PC-3 (cell line): ENCODE data around the gene GALNT14. TPM values are rescaled to one million over a fixed set of nuclear protein-coding genes. Genes with fewer than 3 reads are reported as not detected.

Experiments
- ATAC-seq: fragments of 200-7000 bp; cut with Tn5 transposase; 2 replicates; pipeline ENCODE4 v1.9.1; 2020; ENCODE audit warnings: mild to moderate bottlenecking, moderate library complexity
- BruUV-seq: library from RNA; stranded (reverse); fragments of 400-500 nt; replicated peaks from 2 replicates; lab custom pipeline; 2021; lab: Mats Ljungman, UMichigan
- CTCF ChIA-PET: fragments of 300-600 bp; sonication (Branson Sonifier 250); formaldehyde crosslinking; loops from one replicate; lab custom pipeline; 2022; ENCODE audit warnings: antibody characterized with exemption; lab: Charles Lee
- POLR2A ChIA-PET: fragments of 300-600 bp; sonication (Branson Sonifier 250); formaldehyde crosslinking; loops from one replicate; lab custom pipeline; 2022; ENCODE audit warnings: antibody characterized with exemption; ENCODE audit not compliant: unreplicated experiment; lab: Charles Lee
- DNase-seq: peaks from one replicate; pipeline ENCODE4 v3.0.0-alpha.2; 2015
- H2AFZ ChIP-seq: fragments of 300-600 bp; sonication (generic); 2 replicates; pipeline ENCODE4 v1.6.0; 2016; ENCODE audit warnings: antibody characterized with exemption, low read length
- H3F3A ChIP-seq: fragments of 300-600 bp; sonication (generic); one replicate; pipeline ENCODE4 v1.6.0; 2017; ENCODE audit warnings: antibody characterized with exemption, low read length, control low read depth, mild to moderate bottlenecking; ENCODE audit not compliant: unreplicated experiment
- H3K27ac ChIP-seq: fragments of 300-600 bp; sonication (generic); 2 replicates; pipeline ENCODE4 v1.5.1; 2016; ENCODE audit warnings: mild to moderate bottlenecking, low read length
- H3K27me3 ChIP-seq: fragments of 300-600 bp; sonication (generic); 2 replicates; pipeline ENCODE4 v1.6.1; 2016; ENCODE audit warnings: low read length, mixed read lengths
- H3K36me3 ChIP-seq: fragments of 300-600 bp; sonication (generic); 2 replicates; pipeline ENCODE4 v1.6.1; 2016; ENCODE audit warnings: low read depth, mixed run types, low read length, mixed read lengths
- H3K4me1 ChIP-seq: fragments of 300-600 bp; sonication (generic); 2 replicates; pipeline ENCODE4 v1.5.1; 2016; ENCODE audit warnings: low read length; ENCODE audit not compliant: insufficient read depth
- H3K4me2 ChIP-seq: fragments of 300-600 bp; sonication (generic); 2 replicates; pipeline ENCODE4 v1.6.0; 2016; ENCODE audit warnings: low read length
- H3K4me3 ChIP-seq: fragments of 300-600 bp; sonication (generic); 2 replicates; pipeline ENCODE4 v1.5.1; 2016; ENCODE audit warnings: mild to moderate bottlenecking, low read length, mixed read lengths
- H3K79me2 ChIP-seq: fragments of 300-600 bp; sonication (generic); 2 replicates; pipeline ENCODE4 v1.6.1; 2017; ENCODE audit warnings: low read length, mixed read lengths
- H3K9ac ChIP-seq: fragments of 300-600 bp; sonication (generic); 2 replicates; pipeline ENCODE4 v1.6.0; 2016; ENCODE audit warnings: mild to moderate bottlenecking, low read length
- H3K9me2 ChIP-seq: fragments of 300-600 bp; sonication (generic); replicated peaks from 2 replicates; pipeline ENCODE4 v1.6.1; 2016; ENCODE audit warnings: mixed run types, low read length, mixed read lengths
- H3K9me3 ChIP-seq: fragments of 300-600 bp; sonication (generic); 2 replicates; pipeline ENCODE4 v1.6.1; 2016; ENCODE audit warnings: low read length, mixed read lengths
- H4K20me1 ChIP-seq: fragments of 300-600 bp; sonication (generic); 2 replicates; pipeline ENCODE4 v1.6.1; 2016; ENCODE audit warnings: low read length, mixed read lengths
- EZH2 ChIP-seq: fragments of 300-600 bp; sonication (generic); IDR thresholded peaks from one replicate; pipeline ENCODE4 v1.6.1; 2017; ENCODE audit warnings: antibody characterized with exemption, mild to moderate bottlenecking, low read length; ENCODE audit not compliant: unreplicated experiment
- EZH2phosphoT487 ChIP-seq: fragments of 300-600 bp; sonication (generic); IDR thresholded peaks from 2 replicates; pipeline ENCODE4 v1.6.1; 2018; ENCODE audit warnings: mild to moderate bottlenecking, antibody characterized with exemption, low read length, borderline replicate concordance
- intact Hi-C: fragments of 100-400 bp; cut with micrococcal nuclease; formaldehyde crosslinking; loops from 2 replicates; pipeline ENCODE4 v1.9.0; 2023
- total RNA-seq: library from RNA; depleted of rRNA; stranded (reverse); fragments of >200 nt; gene quantifications from 2 replicates; pipeline ENCODE4 v1.2.3, GENCODE V29; 2014
- TF ChIP-seq, protein P1 (sequence below): fragments of 300-600 bp; sonication (generic); conservative IDR thresholded peaks from 2 replicates; pipeline ENCODE4 v1.5.1; 2017; ENCODE audit warnings: antibody characterized with exemption, low read depth, mild to moderate bottlenecking, low read length

The GALNT14 gene
- total RNA-seq, 1 experiment from 2014 or later, result 10.2 TPM

GRCh38 chr2:30940839-30941238, 197.4 kb downstream of the GALNT14 start:
- Histone ChIP-seq H3F3A (no peaks in the 10 kb centered on the region), H3K9ac (no peak overlapping the region), H2AFZ (no peak overlapping the region), H3K36me3 (no peaks in the 10 kb centered on the region), H3K27me3 (no peaks in the 10 kb centered on the region), H3K4me2 (no peak overlapping the region), H3K9me2 (no peaks in the 10 kb centered on the region), H3K79me2 (no peaks in the 10 kb centered on the region), H3K27ac (no peak overlapping the region), H3K4me1 (no peaks in the 10 kb centered on the region), H4K20me1 (no peaks in the 10 kb centered on the region), H3K9me3 (no peaks in the 10 kb centered on the region), H3K4me3 (no peak overlapping the region)
- BruUV-seq, result no TSS peak
- ChIA-PET POLR2A (no interaction called here), CTCF (no interaction called here)
- TF ChIP-seq EZH2phosphoT487 (no peak), EZH2 (no peak)
- TF ChIP-seq, protein P1, sequence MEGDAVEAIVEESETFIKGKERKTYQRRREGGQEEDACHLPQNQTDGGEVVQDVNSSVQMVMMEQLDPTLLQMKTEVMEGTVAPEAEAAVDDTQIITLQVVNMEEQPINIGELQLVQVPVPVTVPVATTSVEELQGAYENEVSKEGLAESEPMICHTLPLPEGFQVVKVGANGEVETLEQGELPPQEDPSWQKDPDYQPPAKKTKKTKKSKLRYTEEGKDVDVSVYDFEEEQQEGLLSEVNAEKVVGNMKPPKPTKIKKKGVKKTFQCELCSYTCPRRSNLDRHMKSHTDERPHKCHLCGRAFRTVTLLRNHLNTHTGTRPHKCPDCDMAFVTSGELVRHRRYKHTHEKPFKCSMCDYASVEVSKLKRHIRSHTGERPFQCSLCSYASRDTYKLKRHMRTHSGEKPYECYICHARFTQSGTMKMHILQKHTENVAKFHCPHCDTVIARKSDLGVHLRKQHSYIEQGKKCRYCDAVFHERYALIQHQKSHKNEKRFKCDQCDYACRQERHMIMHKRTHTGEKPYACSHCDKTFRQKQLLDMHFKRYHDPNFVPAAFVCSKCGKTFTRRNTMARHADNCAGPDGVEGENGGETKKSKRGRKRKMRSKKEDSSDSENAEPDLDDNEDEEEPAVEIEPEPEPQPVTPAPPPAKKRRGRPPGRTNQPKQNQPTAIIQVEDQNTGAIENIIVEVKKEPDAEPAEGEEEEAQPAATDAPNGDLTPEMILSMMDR, result no peak
- ATAC-seq, result no peak
- intact Hi-C loops, result no loop called here
- no peak for DNase-seq

DNA sequence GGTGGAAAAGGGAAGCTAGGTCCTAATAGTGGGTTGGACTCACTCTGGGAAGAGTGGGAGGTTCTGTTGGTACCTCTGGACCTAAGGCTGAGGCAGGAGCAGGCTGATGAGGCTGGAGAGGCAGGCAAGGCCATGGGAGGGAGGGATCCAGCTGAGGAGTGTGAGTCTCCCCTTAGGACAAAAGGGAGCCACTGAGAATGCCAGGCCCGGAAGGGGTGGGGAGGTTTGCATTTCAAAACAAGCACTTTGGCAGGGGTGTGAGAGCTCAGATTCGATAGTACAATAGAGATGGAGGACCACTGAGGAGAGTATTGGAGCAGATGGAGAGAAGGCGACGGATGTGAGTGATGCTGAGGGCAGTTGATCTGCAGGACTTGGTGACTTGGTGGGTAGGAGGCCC, 198.9 kb downstream of the GALNT14 start:
- H3K27me3 ChIP-seq, result no peaks in the 10 kb centered on the region
- TF ChIP-seq EZH2 (no peak), EZH2phosphoT487 (no peak)
- TF ChIP-seq, protein P1, result no peak
- H3K4me2 ChIP-seq, result no peak overlapping the region
- no peaks in the 10 kb centered on the region for H4K20me1 ChIP-seq
- no peak for DNase-seq
- BruUV-seq, result no TSS peak
- no peaks in the 10 kb centered on the region for H3K4me1 ChIP-seq
- no peaks in the 10 kb centered on the region for H3K9me3 ChIP-seq
- H3K4me3 ChIP-seq, result no peak overlapping the region
- H3K27ac ChIP-seq, result no peak overlapping the region
- H3K36me3 ChIP-seq, result no peaks in the 10 kb centered on the region
- no peaks in the 10 kb centered on the region for H3F3A ChIP-seq
- H3K9ac ChIP-seq, result no peak overlapping the region
- no peaks in the 10 kb centered on the region for H3K9me2 ChIP-seq
- ChIA-PET CTCF (no interaction called here), POLR2A (no interaction called here)
- H2AFZ ChIP-seq, result no peak overlapping the region
- intact Hi-C loops, result no loop called here
- no peak for ATAC-seq
- no peaks in the 10 kb centered on the region for H3K79me2 ChIP-seq

GRCh38 chr2:30938196-30938595, 200.0 kb downstream of the GALNT14 start:
- Histone ChIP-seq H3K9me3 (no peaks in the 10 kb centered on the region), H3K36me3 (no peaks in the 10 kb centered on the region), H3K4me1 (no peaks in the 10 kb centered on the region), H4K20me1 (no peaks in the 10 kb centered on the region), H3K27me3 (no peaks in the 10 kb centered on the region), H3K4me2 (no peak overlapping the region), H3K79me2 (no peaks in the 10 kb centered on the region), H3K9me2 (no peaks in the 10 kb centered on the region), H2AFZ (no peak overlapping the region), H3K9ac (no peak overlapping the region), H3K27ac (no peak overlapping the region), H3F3A (no peaks in the 10 kb centered on the region), H3K4me3 (no peak overlapping the region)
- intact Hi-C loops, result no loop called here
- ChIA-PET CTCF (no interaction called here), POLR2A (no interaction called here)
- ATAC-seq, result no peak
- no TSS peak for BruUV-seq
- no peak for DNase-seq
- no peak for TF ChIP-seq EZH2
- no peak for TF ChIP-seq EZH2phosphoT487
- TF ChIP-seq, protein P1, result no peak
